GM21786 (cell line): ENCODE data around the gene MEFV.

Experiments used
- ATAC-seq: cut with Tn5 transposase; IDR thresholded peaks from one replicate; pipeline ENCODE4 v1.9.1; 2021; ENCODE audit not compliant: unreplicated experiment

Gene MEFV

DNA sequence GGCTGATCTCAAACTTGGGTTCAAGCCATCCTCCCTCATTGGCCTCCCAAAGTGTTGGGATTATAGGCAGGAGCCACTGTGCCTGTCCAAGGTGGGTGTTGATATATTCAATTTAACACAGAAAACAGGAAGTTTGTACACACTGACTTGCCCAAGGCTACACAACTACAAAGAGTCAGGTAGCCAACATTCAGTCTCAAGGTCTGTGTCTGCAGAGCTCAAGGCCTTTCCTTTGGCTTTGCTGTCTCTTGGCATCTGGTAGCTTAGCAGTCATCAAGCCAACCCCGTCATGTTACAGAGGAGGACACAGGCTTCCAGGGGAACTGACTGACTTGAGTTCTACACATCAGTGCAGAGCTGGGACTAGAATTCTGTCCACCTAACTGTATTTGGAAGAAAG, 11.9 kb upstream of the MEFV start:
- ATAC-seq = no peak

DNA sequence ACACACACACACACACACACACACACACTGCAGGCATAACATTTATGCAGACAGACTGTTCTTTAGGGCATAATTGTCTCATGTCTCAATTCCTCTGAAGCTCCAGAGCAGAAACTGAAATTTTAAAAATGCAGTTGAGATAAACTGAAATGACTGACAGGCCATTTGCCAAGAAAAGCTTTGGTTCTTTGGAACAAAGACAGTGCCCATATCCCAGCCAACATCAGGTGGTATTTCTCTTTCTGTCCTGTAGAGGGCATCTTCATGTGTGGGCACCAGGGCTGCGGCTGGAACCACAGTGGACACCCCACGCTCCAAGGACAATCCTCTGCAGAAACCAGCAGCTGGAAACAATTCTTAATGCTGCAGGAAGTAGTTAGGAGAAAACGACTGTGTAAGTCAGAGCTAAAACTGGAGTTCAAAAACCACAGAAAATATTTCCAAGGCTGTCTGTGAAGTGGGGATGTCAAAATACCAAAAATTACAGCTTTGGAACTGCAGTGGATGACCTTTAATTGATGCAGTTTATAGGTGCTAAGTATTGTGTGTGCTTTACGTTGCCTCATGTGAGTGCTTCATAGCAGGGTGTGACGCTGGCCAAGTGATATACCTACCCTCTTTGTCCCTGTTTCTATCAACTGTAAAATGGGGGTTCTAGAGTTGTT, 10.6 kb upstream of the MEFV start:
- no peak for ATAC-seq

DNA sequence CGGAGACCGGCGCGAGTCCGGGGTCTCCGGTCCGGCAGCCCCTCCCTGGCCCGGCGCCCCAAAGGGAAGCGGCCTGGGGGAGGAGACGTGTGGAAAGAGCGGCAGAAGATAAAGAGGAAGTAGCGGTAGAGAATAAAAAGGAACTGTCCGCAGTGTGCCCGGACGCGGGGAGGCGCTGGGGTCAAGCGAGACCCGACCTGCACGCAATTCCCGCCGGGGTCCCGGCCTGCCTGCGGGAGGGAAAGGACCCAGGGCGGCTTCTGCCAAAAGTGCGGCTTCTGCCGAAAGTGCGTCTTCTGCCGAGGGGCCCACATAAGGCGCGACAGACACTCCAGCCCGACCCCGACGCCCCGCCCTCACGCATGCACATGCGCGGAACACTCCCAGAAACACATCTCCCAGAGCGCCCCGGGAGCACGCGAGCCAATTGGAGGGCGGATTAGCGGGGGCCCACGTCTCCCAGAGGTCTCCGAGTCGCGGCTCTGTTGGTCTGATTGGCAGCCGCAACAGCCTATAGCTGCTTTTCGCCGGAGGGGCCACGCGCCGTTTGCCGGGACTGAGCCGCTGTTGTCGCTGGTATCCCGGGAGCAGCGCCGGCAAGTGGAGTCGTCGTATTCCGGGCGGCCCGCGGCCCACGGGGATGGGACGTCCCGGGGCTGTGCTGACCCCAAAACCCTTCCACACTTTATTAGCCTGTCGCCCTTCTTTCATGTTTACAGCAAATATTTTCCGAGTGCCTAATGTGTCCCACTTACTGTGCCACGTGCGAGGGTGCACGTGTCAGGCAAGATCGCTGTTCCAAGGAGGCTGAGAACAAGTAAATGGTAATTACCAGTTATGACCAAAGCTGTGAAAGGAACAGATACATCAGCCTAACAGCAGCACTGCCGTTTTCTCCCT, 8.0 kb upstream of the MEFV start:
- peak; percentile 82 for ATAC-seq

DNA sequence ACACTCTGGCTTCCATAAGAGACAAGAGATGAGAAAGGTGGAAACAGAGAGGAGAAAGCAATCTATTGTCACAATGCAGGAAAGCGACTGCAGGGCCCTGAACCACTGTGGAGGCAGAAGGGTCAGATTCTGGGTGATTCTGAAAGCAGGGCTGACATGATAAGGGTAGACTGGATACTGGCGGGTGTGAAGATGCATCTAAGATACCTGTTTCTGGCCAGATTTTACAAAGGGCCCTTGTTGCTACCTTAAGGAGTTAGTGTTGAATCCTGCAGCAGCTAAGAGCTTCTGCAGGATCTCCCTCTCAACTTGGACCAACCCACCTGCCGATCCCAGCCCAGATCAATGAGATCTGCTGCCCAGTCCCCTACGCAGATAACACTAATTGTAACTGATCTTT, 6.1 kb upstream of the MEFV start:
- ATAC-seq = no peak

DNA sequence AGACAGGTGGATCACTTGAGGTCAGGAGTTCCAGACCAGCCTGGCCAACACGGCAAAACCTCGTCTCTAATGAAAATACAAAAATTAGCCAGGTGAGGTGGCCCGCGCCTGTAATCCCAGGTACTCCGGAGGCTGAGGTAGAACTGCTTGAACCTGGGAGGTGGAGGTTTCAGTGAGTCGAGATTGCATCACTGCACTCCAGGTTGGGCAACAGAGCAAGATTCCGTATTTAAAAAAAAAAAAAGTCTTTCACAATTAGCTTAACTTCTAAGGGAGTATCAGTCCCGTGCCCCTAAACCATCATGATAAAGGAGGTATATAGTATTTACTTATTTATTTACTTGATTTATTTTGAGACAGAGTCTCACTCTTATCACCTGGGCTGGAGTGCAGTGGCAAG, 3.4 kb upstream of the MEFV start:
- no peak for ATAC-seq

DNA sequence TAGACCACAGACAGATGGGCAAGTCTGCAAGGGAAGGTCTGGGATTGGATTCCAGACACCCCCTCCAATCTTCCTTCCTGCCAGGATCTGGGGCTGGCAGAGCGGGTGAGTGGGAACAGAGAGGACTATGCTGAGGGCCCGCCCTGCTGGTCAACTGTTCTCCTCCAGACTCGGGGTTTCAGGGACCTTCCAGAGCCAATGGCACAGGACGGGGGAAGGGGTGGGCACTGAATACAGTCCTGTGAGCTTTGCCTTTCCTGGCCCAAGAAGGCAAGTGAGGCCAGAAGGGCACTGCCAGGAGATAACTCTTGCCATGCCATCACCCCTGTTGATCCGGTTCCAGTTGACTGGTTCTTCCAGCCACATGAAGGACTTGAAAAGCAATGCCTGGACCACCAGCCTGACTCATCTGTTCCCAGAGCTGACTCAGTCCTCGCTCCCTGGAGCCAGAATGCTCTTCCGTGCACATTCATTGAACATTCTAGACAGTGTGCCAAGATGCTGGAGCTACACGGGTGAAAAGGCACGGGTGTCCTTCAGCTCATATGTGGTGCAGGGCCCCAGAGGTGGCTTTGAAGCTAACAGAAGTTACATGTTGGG, 533 bp upstream of the MEFV start:
- ATAC-seq = no peak

DNA sequence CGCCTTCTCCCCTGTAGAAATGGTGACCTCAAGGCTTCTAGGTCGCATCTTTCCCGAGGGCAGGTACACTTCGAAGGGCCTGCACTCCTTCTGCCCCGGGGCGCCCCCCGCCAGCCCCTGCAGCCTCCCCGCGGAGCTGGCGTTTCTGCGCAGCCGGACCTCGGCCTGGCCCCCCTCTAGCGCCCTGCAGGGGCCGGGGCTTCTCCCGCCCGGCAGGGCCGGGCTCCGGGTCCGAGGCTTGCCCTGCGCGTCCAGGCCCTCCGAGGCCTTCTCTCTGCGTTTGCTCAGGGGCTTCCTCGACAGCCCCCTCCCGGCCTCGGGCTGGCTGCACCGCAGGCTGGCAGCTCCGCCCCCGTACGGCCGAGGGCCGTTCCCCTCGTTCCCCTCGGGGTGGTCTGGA, 2.1 kb downstream of the MEFV start:
- ATAC-seq = no peak

DNA sequence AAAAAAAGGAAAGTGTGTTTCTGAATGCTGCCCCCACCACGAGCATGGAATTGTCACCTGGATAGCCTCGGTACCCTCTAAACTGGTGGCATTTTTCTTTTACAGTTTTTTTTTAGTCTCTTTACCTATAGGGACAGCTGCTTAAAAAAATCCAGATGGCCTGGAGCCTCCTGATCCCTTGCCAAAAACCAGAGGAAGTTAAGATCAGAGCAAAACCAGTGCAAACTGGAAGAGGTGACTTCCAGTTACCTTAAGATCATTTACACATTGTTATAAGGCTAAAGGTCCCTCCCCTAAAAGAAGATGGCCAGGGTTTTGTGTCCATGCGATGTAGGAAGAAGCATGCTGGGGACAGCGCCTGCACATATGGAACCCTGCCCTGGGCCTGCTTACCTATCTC, 3.5 kb downstream of the MEFV start:
- no peak for ATAC-seq

DNA sequence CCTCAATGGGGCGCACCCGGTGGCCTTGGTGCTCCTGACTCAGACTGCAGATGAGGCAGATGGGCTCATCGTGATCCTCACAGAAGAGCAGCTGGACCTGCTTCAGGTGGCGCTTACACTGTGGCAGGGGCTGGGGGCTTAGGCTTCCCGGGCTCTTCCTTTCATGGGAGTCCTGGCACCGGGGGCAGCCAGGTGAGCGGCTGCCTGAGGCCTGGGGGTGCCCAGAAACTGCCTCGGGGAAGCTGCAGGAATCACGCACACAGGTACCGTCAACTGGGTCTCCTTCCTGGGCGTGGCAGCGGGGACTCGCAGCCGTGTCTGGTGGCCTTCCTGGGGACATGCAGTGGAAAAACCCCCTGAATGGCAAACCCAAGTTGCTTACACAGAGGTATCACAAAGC, 7.0 kb downstream of the MEFV start:
- ATAC-seq = no peak

DNA sequence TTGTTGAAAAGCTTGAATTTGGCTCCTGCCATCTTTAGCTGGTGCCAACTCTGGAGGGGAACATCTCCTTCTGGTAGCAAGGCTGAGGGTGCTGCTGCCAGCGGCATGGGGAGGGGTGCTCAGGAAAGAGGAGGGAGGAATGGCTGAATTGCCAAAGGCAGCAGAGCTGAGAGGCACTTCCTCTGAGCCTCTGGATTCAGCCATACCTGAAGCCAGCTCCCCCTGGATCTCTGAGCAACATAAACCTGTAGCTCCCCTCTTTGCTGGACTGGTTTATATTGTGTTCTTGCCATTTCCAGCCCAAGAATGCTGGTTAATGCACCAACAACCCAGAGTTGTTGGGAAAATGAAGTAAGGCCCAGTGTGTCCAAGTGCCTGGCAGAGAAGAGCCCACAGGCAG, 7.4 kb downstream of the MEFV start:
- no peak for ATAC-seq

DNA sequence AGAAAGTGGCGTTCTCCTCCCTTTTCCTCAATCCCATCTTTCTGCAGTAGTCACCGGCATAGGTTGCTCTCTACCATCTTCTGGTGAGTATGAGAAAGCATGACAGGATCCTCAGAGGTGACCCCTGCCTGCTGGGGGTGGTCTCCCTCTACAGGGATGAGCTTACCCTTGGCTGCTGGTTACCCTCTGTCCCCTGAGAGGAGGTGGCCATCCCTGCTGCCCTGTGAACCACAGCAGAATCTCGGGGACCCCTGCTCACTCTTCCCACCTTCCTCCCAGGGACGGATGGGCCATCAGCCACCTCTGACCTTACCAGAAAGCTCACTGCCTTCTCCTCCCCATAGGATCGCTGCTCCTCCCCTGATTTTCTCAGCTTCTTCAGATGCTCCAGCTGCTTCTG, 7.8 kb downstream of the MEFV start:
- no peak for ATAC-seq

DNA sequence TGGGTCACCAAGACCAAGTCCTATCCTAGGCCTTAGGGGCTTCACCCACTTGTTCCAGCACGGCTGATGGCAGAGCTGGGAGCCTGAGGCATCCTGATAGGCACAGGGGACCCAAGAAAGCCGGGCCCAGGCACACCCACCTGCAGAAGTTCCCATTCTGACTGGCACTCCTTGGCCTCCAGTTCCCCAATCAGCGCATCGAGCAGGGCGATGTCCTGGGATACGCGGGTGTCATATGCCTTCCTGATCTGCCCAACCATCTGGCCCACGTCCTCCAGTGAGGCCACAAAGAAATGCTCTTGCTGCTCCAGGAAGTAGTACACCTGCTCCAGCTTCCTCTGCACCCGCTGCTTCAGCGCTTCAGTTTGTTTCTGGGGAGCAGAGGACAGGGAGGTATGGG, 9.6 kb downstream of the MEFV start:
- no peak for ATAC-seq

DNA sequence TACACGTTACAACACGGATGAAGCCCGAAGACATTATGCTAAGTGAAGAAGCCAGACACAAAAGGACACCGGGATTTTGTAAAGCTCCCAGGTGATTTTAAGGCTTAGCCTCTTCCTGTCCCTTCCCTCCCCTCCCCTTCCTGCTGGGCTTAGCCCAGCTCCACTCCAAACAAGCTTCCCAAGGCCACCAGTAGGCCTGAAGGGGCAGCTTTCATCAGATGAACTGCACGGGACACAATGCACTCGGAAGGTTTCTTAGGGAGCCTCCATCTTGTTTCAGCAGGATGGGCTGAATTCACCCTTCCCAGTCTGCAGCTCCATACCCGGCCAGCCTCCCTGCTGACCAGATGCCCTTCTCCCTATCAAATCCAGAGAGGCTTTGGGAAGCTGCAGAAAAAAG, 10.4 kb downstream of the MEFV start:
- ATAC-seq = no peak

DNA sequence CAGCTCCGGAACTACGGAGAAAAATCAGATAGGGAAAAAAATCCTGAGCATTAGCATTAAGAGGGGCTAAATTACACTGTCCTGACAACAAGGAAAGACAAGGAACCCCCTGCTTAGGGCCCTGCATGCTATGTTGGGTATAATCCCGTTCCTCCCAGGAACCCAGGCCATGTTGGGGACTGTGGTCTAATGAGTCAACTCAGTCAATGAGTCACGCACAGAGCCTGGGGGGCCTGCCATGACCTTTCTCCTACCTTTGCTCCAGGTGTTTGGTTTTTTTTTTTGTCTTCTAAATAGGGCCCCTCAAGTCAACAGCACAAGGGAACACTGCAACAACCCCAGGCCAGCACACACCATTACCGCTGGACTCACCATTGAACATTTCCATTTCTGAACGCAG, 12.6 kb downstream of the MEFV start:
- no peak for ATAC-seq

DNA sequence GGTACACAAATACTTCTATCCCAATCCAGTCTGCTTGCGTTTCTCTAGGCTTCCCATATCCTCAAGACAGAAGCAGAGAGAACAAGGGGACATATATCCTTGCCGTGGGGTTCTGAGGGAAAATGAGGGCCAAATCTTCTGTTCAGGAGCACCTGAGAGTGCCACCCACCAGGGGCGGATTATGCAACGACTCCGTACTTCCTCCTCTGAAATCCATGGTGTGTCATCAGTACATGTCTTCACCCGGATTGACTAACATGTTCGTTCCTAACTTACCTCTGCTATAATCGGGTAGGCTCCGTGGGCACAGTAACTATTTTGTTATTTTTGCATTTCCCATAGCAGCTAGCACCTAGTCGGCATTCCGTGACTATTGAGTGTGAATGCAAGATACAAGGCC, 13.7 kb downstream of the MEFV start:
- ATAC-seq = no peak

DNA sequence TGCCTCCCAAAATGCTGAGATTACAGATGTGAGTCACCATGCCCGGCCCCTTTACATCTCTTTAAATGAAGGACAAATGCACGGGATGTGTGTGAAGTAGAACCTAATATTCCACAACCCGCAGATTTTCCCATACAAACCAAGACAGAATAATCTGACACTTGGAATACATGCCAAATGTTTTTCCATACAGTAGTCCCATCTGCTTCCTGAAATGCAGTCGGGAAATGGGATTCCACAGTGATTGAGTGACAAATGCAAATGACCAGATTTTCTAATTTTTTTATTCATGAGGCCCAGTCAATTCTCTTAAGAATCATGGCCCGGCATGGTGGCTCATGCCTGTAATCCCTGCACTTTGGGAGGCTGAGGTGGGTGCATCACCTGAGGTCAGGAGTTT, 14.7 kb downstream of the MEFV start:
- ATAC-seq = no peak

DNA sequence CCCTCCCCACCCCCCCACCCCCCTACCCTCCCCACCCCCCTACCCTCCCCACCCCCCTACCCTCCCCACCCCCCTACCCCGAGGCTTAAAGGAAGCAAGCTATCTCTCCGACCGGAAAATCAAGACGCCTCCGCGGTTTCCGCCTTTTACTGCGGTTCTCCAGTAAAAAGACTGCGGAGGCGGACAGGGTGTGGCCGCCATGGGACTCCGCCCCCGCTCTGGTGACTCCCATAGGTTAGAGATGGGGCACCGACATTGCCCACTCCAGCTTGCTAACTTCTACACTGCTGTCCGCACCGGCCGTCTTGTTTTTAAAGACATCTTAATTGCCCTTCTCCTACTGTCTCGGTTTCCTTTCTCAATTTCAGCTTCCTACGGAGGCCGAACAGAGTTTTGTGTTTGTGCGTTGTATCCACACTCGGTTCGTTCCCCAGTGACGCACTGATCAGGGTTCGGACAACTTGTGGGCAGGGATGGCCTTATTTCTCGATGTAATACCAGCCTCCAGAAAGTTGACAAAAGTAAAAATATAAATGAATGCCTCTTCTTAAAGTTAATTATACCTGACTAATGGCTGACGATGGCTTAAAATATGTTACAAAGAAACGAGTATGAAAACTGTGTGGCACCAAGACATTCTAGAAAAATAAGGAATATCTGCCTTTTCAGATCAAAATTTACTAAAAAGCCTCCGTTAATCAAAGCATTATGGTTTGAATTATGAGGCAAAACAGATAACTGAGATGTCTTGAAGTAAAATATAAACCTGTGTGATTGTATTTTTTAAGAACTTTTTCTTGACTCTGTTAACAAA, 20.4 kb downstream of the MEFV start:
- ATAC-seq = no peak

DNA sequence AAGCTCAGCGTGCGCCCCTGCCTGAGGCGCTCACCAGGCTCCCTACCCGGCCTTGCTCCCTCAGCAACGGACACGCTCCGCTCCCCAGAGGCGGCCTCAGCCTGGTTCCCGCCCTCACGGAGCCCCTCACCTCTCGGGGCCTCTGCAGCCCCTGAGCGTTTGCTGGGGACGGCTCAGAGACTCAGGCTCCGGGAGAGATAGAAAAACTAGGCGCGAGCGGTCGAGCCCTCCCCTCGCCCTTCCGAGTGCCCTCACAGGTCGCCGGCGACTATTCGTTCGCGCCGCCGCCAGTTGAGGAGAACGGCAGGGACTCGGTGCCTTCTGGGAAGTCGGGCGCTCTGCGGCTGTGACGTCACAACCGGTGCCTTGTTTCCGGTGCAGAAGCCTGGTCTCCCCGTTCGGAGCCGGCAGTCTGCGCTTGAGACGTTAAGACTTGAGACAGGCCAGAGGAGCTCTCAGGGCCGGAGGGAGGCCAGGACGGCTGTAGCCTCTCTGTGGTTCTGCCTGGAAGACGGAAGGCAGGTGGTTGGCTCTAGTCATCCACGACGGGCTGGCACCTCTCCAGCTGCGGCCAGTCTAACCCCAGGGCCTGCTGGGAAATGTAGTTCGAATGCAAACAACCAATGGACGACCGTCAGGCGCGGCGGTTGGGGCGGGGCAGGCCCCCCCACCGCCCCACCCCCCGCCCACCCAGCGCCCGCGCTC, 21.4 kb downstream of the MEFV start, which contains the start of gene ZNF200:
Gene ZNF200 (minus strand): TSS at position 302 of the 705 bp plus-strand sequence. CDS start 1,403 bp downstream, outside the sequence.
- ATAC-seq = peak; percentile 89

DNA sequence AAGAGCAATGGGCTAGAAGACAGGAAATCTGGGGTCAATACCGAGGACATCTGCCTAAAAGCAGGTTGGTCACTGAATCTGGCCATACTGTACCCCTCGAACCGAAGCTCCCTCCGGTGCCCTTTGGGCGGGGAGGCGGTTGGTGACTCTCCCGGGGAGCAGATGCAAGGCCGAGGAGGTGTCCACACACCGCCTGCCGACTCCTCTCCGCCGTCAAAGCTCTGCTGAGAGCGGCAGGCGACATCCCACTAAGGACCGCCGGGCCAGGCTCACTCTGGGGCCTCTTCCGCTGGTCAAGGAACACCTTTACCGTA, 21.9 kb downstream of the MEFV start:
- ATAC-seq = no peak

DNA sequence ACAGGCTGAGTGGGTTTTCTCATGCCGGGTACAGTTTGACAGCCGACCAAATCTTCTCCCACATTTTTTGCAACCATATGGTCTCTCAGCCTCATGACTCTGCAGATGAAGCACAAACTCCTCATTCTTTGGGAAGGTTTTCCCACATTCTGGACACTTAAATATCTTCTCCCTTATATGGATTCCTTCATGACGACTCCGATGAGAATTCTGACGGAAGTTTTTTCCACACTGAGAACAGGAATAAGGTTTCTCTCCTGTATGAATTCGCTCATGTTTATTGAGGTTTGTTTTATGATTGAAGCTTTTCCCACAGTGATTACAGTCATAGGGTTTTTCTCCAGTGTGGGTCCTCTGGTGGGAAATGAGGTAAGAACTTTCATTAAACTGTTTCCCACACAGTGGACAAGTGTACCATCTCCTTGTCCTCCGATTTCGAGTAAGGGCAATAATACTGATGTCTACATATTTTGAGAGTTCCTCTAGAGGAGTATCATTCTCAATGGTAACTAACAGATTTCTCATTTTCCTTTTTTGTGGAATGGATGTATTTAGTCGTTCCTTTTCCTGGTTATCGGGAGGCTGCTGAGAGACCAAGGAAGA, 32.4 kb downstream of the MEFV start:
- ATAC-seq = no peak
